NCI-H524 treated with DMSO at 0.1 percent for 48 hours (cell line): ENCODE measurements around the gene FBXL15.

ENCODE experiments used
- DNase-seq: peaks from one replicate; lab custom pipeline; 2025; lab: John Stamatoyannopoulos, UW

Gene FBXL15

GRCh38 chr10:102411341-102412255 is 9.0 kb upstream of the FBXL15 start:
- no peak for DNase-seq

- DNase-seq: no peak
These were observed 8.3 kb upstream of the FBXL15 start for GRCh38 chr10:102412293-102412692.

- DNase-seq: no peak
These were observed 7.5 kb upstream of the FBXL15 start for GRCh38 chr10:102413053-102413705.

- no peak for DNase-seq
These were observed 6.7 kb upstream of the FBXL15 start for GRCh38 chr10:102413806-102414561.

GRCh38 chr10:102414749-102415148 is 5.9 kb upstream of the FBXL15 start:
- DNase-seq: no peak

- DNase-seq: no peak
These were observed 4.4 kb upstream of the FBXL15 start for GRCh38 chr10:102416283-102416682.

- DNase-seq: no peak
These were observed 3.9 kb upstream of the FBXL15 start for GRCh38 chr10:102416695-102417094.

- peak; percentile 33 for DNase-seq
These were observed 1.9 kb upstream of the FBXL15 start, which contains the start of gene PSD for GRCh38 chr10:102418622-102419268. TSS of gene PSD (minus strand) at chr10:102418785. CDS start at chr10:102417038, 1,747 bp downstream.

- peak; percentile 22 for DNase-seq
These were observed 1.1 kb upstream of the FBXL15 start for GRCh38 chr10:102419269-102420180.

GRCh38 chr10:102420181-102420713 is 389 bp upstream of the FBXL15 start:
- DNase-seq: no peak

- no peak for DNase-seq
These were observed 796 bp downstream of the FBXL15 start for GRCh38 chr10:102421507-102421756.

- no peak for DNase-seq
These were observed 1.3 kb downstream of the FBXL15 start for GRCh38 chr10:102421757-102422512.

GRCh38 chr10:102422545-102423129 is 2.0 kb downstream of the FBXL15 start:
- no peak for DNase-seq

- no peak for DNase-seq
These were observed 2.8 kb downstream of the FBXL15 start for GRCh38 chr10:102423372-102423968.

GRCh38 chr10:102424145-102424544 is 3.5 kb downstream of the FBXL15 start:
- DNase-seq: no peak

GRCh38 chr10:102424916-102425315 is 4.3 kb downstream of the FBXL15 start:
- DNase-seq: no peak

- no peak for DNase-seq
These were observed 4.8 kb downstream of the FBXL15 start for GRCh38 chr10:102425444-102425843.

GRCh38 chr10:102426803-102427287 is 6.2 kb downstream of the FBXL15 start:
- DNase-seq: no peak

GRCh38 chr10:102429468-102429867 is 8.8 kb downstream of the FBXL15 start:
- DNase-seq: no peak
